T-helper 1 cell treated with Interleukin-12 subunit alpha and Interleukin-12 subunit beta and Interleukin-4 antibody, amounts not matched to agents 30 μg/mL and 1 μg/mL, for 36 hours (primary cell): ENCODE measurements around the gene HLA-G.
"Not testable (repeated sequence)": the region's sequence is repeated elsewhere in the genome, so short reads cannot be mapped to it uniquely, and the experiment has no call there.

Source experiments
- H3K27ac Mint-ChIP-seq: one replicate; pipeline ENCODE4 v1.8.0; 2021; ENCODE audit warnings: mild to moderate bottlenecking, mixed read lengths
- H3K27me3 Mint-ChIP-seq: one replicate; pipeline ENCODE4 v1.8.0; 2021; ENCODE audit warnings: low read depth, mixed read lengths
- H3K36me3 Mint-ChIP-seq: one replicate; pipeline ENCODE4 v1.8.0; 2021; ENCODE audit warnings: low read depth, mixed read lengths
- H3K4me1 Mint-ChIP-seq: one replicate; pipeline ENCODE4 v1.8.0; 2021; ENCODE audit warnings: low read depth, mixed read lengths
- H3K4me3 Mint-ChIP-seq: one replicate; pipeline ENCODE4 v1.8.0; 2021; ENCODE audit warnings: mild to moderate bottlenecking, moderate library complexity, mixed read lengths
- H3K9me3 Mint-ChIP-seq: one replicate; pipeline ENCODE4 v1.8.0; 2021; ENCODE audit warnings: mixed read lengths

The HLA-G gene

DNA sequence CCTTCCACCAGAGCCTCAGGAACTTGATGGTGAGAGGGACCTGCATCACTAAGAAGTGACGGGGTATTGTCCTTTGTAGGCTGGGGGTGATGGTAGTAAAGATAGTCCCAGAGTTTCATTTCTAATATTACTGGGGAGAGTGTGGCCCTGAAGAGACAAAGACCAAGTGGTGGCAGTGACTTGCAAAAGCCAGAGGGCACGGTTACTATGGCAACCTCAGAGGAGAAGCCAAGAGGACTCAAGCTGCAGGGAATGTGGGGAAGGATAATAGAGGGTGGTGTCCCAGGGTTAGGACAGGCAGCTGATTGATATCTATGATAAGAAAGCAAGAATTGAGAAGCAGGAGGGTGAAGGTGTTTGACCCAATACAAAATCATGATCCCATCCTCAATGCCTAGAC lies 42.5 kb downstream of the HLA-G start:
- no peak overlapping the region for H3K27ac Mint-ChIP-seq
- peaks cover 8% of the 10 kb centered on the region for H3K9me3 Mint-ChIP-seq
- no peaks in the 10 kb centered on the region for H3K36me3 Mint-ChIP-seq
- no peak overlapping the region for H3K4me3 Mint-ChIP-seq
- H3K4me1 Mint-ChIP-seq = no peaks in the 10 kb centered on the region
- H3K27me3 Mint-ChIP-seq = peaks cover 24% of the 10 kb centered on the region

GRCh38 chr6:29872791-29873190 lies 45.2 kb downstream of the HLA-G start:
- Mint-ChIP-seq H3K4me3 (no peak overlapping the region), H3K4me1 (no peaks in the 10 kb centered on the region), H3K27ac (no peak overlapping the region), H3K27me3 (peaks cover 7% of the 10 kb centered on the region), H3K36me3 (no peaks in the 10 kb centered on the region), H3K9me3 (peaks cover 18% of the 10 kb centered on the region)

GRCh38 chr6:29875257-29875656 lies 47.6 kb downstream of the HLA-G start:
- Mint-ChIP-seq H3K27me3 (peaks cover 5% of the 10 kb centered on the region), H3K36me3 (no peaks in the 10 kb centered on the region), H3K27ac (no peak overlapping the region), H3K4me3 (no peak overlapping the region), H3K4me1 (no peaks in the 10 kb centered on the region), H3K9me3 (peaks cover 18% of the 10 kb centered on the region)

DNA sequence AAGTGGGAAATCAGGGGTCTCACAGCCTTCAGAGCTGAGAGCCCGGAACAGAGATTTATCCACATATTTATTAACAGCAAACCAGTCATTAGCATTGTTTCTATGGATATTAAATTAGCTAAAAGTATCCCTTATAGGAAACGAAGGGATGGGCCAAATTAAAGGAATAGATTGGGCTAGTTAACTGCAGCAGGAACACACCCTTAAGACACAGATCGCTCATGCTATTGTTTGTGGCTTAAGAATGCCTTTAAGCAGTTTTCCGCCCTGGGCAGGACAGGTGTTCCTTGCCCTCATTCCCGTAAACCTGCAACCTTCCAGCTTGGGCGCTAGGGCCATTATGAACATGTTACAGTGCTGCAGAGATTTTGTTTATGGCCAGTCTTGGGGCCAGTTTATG lies 48.1 kb downstream of the HLA-G start:
- not testable (repeated sequence) for H3K4me1 Mint-ChIP-seq, H3K4me3 Mint-ChIP-seq, H3K27ac Mint-ChIP-seq, H3K36me3 Mint-ChIP-seq, H3K27me3 Mint-ChIP-seq
- peaks cover 18% of the 10 kb centered on the region for H3K9me3 Mint-ChIP-seq
